AG09309 (cell line): Measurements from ENCODE around the gene HOXA9.

ENCODE experiments used
- DNase-seq: peaks from one replicate; pipeline ENCODE4 v3.0.0-alpha.2; 2010; ENCODE audit warnings: low read depth
- H3K4me3 ChIP-seq: 2 replicates; pipeline ENCODE4 v1.5.1; 2011; ENCODE audit warnings: mild to moderate bottlenecking, low read depth, low read length, moderate library complexity; ENCODE audit not compliant: control insufficient read depth
- CTCF ChIP-seq: IDR thresholded peaks from 2 replicates; pipeline ENCODE4 v1.5.1; 2011; ENCODE audit warnings: mild to moderate bottlenecking, low read depth, low read length, inconsistent platforms; ENCODE audit not compliant: insufficient read depth, control insufficient read depth; ENCODE audit errors: missing control alignments

The HOXA9 gene

GRCh38 chr7:27203964-27204594 is 38.7 kb upstream of the HOXA9 start:
- DNase-seq: no peak
- H3K4me3 ChIP-seq: peak overlapping the region; percentile 78
- no peak for TF ChIP-seq CTCF

GRCh38 chr7:27203365-27203953 is 38.1 kb upstream of the HOXA9 start:
- peak overlapping the region; percentile 78 for H3K4me3 ChIP-seq
- DNase-seq: no peak
- TF ChIP-seq CTCF: no peak

- peak overlapping the region; percentile 78 for H3K4me3 ChIP-seq
- no peak for TF ChIP-seq CTCF
- no peak for DNase-seq
These were observed 37.5 kb upstream of the HOXA9 start for GRCh38 chr7:27202862-27203134.

- H3K4me3 ChIP-seq: peak overlapping the region; percentile 78
- no peak for TF ChIP-seq CTCF
- no peak for DNase-seq
These were observed 36.9 kb upstream of the HOXA9 start for GRCh38 chr7:27202018-27202861.

- no peak for DNase-seq
- TF ChIP-seq CTCF: no peak
- H3K4me3 ChIP-seq: peak overlapping the region; percentile 78
These were observed 36.3 kb upstream of the HOXA9 start for GRCh38 chr7:27201580-27202017.

- no peak for TF ChIP-seq CTCF
- H3K4me3 ChIP-seq: peak overlapping the region; percentile 78
- no peak for DNase-seq
These were observed 35.6 kb upstream of the HOXA9 start for GRCh38 chr7:27200761-27201579.
